ENCODE results near the gene SHC2.

Gene SHC2

DNA sequence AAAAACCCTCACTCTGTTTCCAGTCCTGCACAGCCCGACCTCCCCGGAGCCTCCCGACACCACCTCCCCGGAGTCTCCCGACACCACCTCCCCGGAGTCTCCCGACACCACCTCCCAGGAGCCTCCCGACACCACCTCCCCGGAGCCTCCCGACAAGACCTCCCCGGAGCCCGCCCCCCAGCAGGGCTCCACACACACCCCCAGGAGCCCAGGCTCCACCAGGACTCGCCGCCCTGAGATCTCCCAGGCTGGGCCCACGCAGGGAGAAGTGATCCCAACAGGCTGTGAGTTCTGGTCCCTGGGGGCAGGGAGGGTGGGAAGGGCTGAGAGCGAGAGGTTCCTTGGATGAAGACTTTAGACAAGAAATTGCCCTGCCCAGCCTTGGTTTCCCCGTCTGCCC, 40.8 kb upstream of the SHC2 start:
- H3K27me3 ChIP-seq (ENCODE audit: control insufficient read depth, low read length): peaks cover 8% of the 10 kb centered on the region
- no peaks in the 10 kb centered on the region for H3K9me3 ChIP-seq (ENCODE audit: control insufficient read depth, insufficient read depth, low read length)
- no peaks in the 10 kb centered on the region for H3K36me3 ChIP-seq (ENCODE audit: control insufficient read depth, low read length)
- H3K4me2 ChIP-seq (ENCODE audit: low read length): no peak overlapping the region
- no peaks in the 10 kb centered on the region for H3F3A ChIP-seq (ENCODE audit: control insufficient read depth, insufficient read depth)
- no peaks in the 10 kb centered on the region for H4K20me1 ChIP-seq (ENCODE audit: control insufficient read depth, insufficient read depth, low read depth, low read length)
- peaks cover 18% of the 10 kb centered on the region for H3K4me1 ChIP-seq (ENCODE audit: control insufficient read depth, low read length)
- H3K4me3 ChIP-seq (ENCODE audit: low read length): no peak overlapping the region
- no peaks in the 10 kb centered on the region for H3K79me2 ChIP-seq (ENCODE audit: control insufficient read depth, low read length)
- H3K27ac ChIP-seq (ENCODE audit: low read depth, low read length): no peak overlapping the region
- TF ChIP-seq, protein P1, sequence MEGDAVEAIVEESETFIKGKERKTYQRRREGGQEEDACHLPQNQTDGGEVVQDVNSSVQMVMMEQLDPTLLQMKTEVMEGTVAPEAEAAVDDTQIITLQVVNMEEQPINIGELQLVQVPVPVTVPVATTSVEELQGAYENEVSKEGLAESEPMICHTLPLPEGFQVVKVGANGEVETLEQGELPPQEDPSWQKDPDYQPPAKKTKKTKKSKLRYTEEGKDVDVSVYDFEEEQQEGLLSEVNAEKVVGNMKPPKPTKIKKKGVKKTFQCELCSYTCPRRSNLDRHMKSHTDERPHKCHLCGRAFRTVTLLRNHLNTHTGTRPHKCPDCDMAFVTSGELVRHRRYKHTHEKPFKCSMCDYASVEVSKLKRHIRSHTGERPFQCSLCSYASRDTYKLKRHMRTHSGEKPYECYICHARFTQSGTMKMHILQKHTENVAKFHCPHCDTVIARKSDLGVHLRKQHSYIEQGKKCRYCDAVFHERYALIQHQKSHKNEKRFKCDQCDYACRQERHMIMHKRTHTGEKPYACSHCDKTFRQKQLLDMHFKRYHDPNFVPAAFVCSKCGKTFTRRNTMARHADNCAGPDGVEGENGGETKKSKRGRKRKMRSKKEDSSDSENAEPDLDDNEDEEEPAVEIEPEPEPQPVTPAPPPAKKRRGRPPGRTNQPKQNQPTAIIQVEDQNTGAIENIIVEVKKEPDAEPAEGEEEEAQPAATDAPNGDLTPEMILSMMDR (IDR thresholded peaks at IDR 0.05; ENCODE audit: low read depth, low read length, poor library complexity, severe bottlenecking): no peak
- no peak for TF ChIP-seq EZH2phosphoT487 (IDR thresholded peaks at IDR 0.05; ENCODE audit: borderline replicate concordance, low read length)
- no peaks in the 10 kb centered on the region for H3K9me2 ChIP-seq (replicated peaks; ENCODE audit: control insufficient read depth, low read length)

GRCh38 chr19:498977-499623, 38.3 kb upstream of the SHC2 start:
- Histone ChIP-seq H3F3A (ENCODE audit: control insufficient read depth, insufficient read depth) (no peaks in the 10 kb centered on the region), H4K20me1 (ENCODE audit: control insufficient read depth, insufficient read depth, low read depth, low read length) (no peaks in the 10 kb centered on the region), H3K4me3 (ENCODE audit: low read length) (no peak overlapping the region), H3K27me3 (ENCODE audit: control insufficient read depth, low read length) (peaks cover 8% of the 10 kb centered on the region), H3K9me2 (replicated peaks; ENCODE audit: control insufficient read depth, low read length) (no peaks in the 10 kb centered on the region), H3K4me2 (ENCODE audit: low read length) (no peak overlapping the region), H3K27ac (ENCODE audit: low read depth, low read length) (no peak overlapping the region), H3K4me1 (ENCODE audit: control insufficient read depth, low read length) (peaks cover 11% of the 10 kb centered on the region), H3K9me3 (ENCODE audit: control insufficient read depth, insufficient read depth, low read length) (no peaks in the 10 kb centered on the region), H3K79me2 (ENCODE audit: control insufficient read depth, low read length) (no peaks in the 10 kb centered on the region), H3K36me3 (ENCODE audit: control insufficient read depth, low read length) (no peaks in the 10 kb centered on the region)
- no peak for TF ChIP-seq EZH2phosphoT487 (IDR thresholded peaks at IDR 0.05; ENCODE audit: borderline replicate concordance, low read length)
- TF ChIP-seq, protein P1 (IDR thresholded peaks at IDR 0.05; ENCODE audit: low read depth, low read length, poor library complexity, severe bottlenecking): no peak

DNA sequence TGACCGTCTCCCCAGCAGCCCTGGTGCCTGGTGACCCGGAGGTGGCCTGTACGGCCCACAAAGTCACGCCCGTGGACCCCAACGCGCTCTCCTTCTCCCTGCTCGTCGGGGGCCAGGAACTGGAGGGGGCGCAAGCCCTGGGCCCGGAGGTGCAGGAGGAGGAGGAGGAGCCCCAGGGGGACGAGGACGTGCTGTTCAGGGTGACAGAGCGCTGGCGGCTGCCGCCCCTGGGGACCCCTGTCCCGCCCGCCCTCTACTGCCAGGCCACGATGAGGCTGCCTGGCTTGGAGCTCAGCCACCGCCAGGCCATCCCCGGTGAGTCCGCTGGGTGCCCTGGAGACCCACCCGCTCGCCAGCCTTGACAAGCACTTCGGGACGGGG, 37.7 kb upstream of the SHC2 start:
- H3K79me2 ChIP-seq (ENCODE audit: control insufficient read depth, low read length): no peaks in the 10 kb centered on the region
- H3F3A ChIP-seq (ENCODE audit: control insufficient read depth, insufficient read depth): no peaks in the 10 kb centered on the region
- H3K9me3 ChIP-seq (ENCODE audit: control insufficient read depth, insufficient read depth, low read length): peaks cover under 1% of the 10 kb centered on the region; the same call in 1 of the 2 replicates
- no peak overlapping the region for H3K4me3 ChIP-seq (ENCODE audit: low read length)
- peaks cover 11% of the 10 kb centered on the region for H3K4me1 ChIP-seq (ENCODE audit: control insufficient read depth, low read length)
- TF ChIP-seq, protein P1 (IDR thresholded peaks at IDR 0.05; ENCODE audit: low read depth, low read length, poor library complexity, severe bottlenecking): no peak
- TF ChIP-seq EZH2phosphoT487 (IDR thresholded peaks at IDR 0.05; ENCODE audit: borderline replicate concordance, low read length): no peak
- H3K36me3 ChIP-seq (ENCODE audit: control insufficient read depth, low read length): no peaks in the 10 kb centered on the region
- H3K9me2 ChIP-seq (replicated peaks; ENCODE audit: control insufficient read depth, low read length): no peaks in the 10 kb centered on the region
- no peak overlapping the region for H3K27ac ChIP-seq (ENCODE audit: low read depth, low read length)
- no peaks in the 10 kb centered on the region for H4K20me1 ChIP-seq (ENCODE audit: control insufficient read depth, insufficient read depth, low read depth, low read length)
- no peak overlapping the region for H3K4me2 ChIP-seq (ENCODE audit: low read length)
- peaks cover 8% of the 10 kb centered on the region for H3K27me3 ChIP-seq (ENCODE audit: control insufficient read depth, low read length)
